ENCODE results near the gene RAPH1. TPM values are rescaled to one million over a fixed set of nuclear protein-coding genes. Genes with fewer than 3 reads are reported as not detected.

Gene RAPH1
- total RNA-seq, 4 donors from 2014 or later = 17.1 to 39.6 (median 21.7) TPM

GRCh38 chr2:203446780-203447179 is 88.3 kb downstream of the RAPH1 start:
- no peak for TF ChIP-seq POLR2AphosphoS5 (IDR thresholded peaks at IDR 0.05)
- TF ChIP-seq POLR2A (IDR thresholded peaks at IDR 0.05) = no peak
- TF ChIP-seq EP300 (IDR thresholded peaks at IDR 0.05) = no peak
- TF ChIP-seq, protein P1, sequence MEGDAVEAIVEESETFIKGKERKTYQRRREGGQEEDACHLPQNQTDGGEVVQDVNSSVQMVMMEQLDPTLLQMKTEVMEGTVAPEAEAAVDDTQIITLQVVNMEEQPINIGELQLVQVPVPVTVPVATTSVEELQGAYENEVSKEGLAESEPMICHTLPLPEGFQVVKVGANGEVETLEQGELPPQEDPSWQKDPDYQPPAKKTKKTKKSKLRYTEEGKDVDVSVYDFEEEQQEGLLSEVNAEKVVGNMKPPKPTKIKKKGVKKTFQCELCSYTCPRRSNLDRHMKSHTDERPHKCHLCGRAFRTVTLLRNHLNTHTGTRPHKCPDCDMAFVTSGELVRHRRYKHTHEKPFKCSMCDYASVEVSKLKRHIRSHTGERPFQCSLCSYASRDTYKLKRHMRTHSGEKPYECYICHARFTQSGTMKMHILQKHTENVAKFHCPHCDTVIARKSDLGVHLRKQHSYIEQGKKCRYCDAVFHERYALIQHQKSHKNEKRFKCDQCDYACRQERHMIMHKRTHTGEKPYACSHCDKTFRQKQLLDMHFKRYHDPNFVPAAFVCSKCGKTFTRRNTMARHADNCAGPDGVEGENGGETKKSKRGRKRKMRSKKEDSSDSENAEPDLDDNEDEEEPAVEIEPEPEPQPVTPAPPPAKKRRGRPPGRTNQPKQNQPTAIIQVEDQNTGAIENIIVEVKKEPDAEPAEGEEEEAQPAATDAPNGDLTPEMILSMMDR (IDR thresholded peaks at IDR 0.05) = no peak

GRCh38 chr2:203446071-203446481 is 89.0 kb downstream of the RAPH1 start:
- no peak overlapping the region for H3K27ac ChIP-seq
- no peak for TF ChIP-seq EP300 (IDR thresholded peaks at IDR 0.05)
- no peak for TF ChIP-seq POLR2AphosphoS5 (IDR thresholded peaks at IDR 0.05)
- TF ChIP-seq, protein P1 (IDR thresholded peaks at IDR 0.05) = no peak
- no peak for TF ChIP-seq POLR2A (IDR thresholded peaks at IDR 0.05)
- 70 to 95% methylated on average over 2 to 3 of the region's 3 CpGs for WGBS, 2 donors (ENCODE audit: low coverage in 1 of 2)
- H3K27me3 ChIP-seq = no peaks in the 10 kb centered on the region
- H3K36me3 ChIP-seq = peaks cover 0 to 91% of the 10 kb centered on the region in 2 donors
- no peak overlapping the region for H3K4me3 ChIP-seq
- no peak for ATAC-seq
- no peaks in the 10 kb centered on the region for H3K9me3 ChIP-seq
- H3K4me1 ChIP-seq = no peaks in the 10 kb centered on the region

More at GRCh38 chr2:203446780-203447179, 88.3 kb downstream of the RAPH1 start:
- Histone ChIP-seq H3K27me3 (no peaks in the 10 kb centered on the region), H3K36me3 (peaks cover 0 to 89% of the 10 kb centered on the region in 2 donors), H3K9me3 (no peaks in the 10 kb centered on the region), H3K4me1 (no peaks in the 10 kb centered on the region), H3K4me3 (no peak overlapping the region), H3K27ac (no peak overlapping the region)
- no peak for ATAC-seq
- WGBS, 2 donors (ENCODE audit: low coverage in 1 of 2) = 90 to 100% methylated on average over 3 of the region's 3 CpGs

DNA sequence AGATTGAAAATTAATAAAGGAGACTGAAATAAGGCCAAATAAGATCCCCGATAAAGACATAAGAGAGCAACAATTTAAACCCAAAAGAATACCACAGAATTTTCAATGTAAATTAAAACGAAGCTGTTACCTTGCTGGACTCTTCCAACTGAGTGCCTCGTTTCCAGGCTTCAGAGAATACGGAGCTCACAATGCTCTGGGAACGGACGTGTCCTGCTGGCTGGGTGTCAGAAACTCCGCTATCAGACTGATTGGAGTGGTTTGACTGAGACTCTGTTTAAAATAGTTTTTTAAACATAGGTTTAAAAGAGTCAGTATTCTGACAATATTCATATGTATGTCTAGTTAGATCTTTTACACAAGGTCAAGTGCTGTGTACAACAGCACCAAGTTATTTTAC is 90.4 kb downstream of the RAPH1 start:
- Histone ChIP-seq H3K4me1 (no peaks in the 10 kb centered on the region), H3K27me3 (no peaks in the 10 kb centered on the region), H3K36me3 (peaks cover 0 to 95% of the 10 kb centered on the region in 2 donors), H3K27ac (no peak overlapping the region), H3K4me3 (no peak overlapping the region), H3K9me3 (no peaks in the 10 kb centered on the region)
- WGBS, 2 donors (ENCODE audit: low coverage in 1 of 2) = 59 to 75% methylated on average over 4 to 7 of the region's 7 CpGs
- TF ChIP-seq EP300 (IDR thresholded peaks at IDR 0.05) = no peak
- no peak for TF ChIP-seq POLR2A (IDR thresholded peaks at IDR 0.05)
- no peak for TF ChIP-seq POLR2AphosphoS5 (IDR thresholded peaks at IDR 0.05)
- TF ChIP-seq, protein P1 (IDR thresholded peaks at IDR 0.05) = no peak
- ATAC-seq = no peak

DNA sequence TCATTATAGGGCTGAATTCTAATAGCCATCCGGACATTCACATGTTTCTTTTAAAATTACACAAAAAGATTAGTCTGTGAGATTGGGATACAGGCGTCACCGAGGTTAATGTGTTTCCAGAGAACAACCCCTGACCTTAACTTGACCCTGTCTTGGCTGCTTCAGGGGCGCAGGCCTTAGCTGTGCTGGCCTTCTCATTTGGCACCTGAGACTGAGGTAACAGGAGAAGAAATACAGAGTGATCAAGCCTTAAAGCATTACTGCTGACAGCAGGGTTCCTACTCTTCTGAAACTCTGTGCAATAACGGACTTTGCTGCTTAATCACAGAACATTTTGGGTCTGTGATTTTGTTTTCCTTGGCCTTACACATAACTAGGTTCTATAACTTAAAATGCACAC is 92.6 kb downstream of the RAPH1 start:
- ATAC-seq = no peak
- TF ChIP-seq EP300 (IDR thresholded peaks at IDR 0.05) = no peak
- TF ChIP-seq, protein P1 (IDR thresholded peaks at IDR 0.05) = no peak
- TF ChIP-seq POLR2A (IDR thresholded peaks at IDR 0.05) = no peak
- no peak for TF ChIP-seq POLR2AphosphoS5 (IDR thresholded peaks at IDR 0.05)
- Histone ChIP-seq H3K9me3 (no peaks in the 10 kb centered on the region), H3K4me3 (no peak overlapping the region), H3K27ac (no peak overlapping the region), H3K4me1 (no peaks in the 10 kb centered on the region), H3K27me3 (no peaks in the 10 kb centered on the region), H3K36me3 (peaks cover 0 to 88% of the 10 kb centered on the region in 2 donors)
- WGBS, 2 donors (ENCODE audit: low coverage in 1 of 2) = 37 to 53% methylated on average over 4 to 5 of the region's 5 CpGs

DNA sequence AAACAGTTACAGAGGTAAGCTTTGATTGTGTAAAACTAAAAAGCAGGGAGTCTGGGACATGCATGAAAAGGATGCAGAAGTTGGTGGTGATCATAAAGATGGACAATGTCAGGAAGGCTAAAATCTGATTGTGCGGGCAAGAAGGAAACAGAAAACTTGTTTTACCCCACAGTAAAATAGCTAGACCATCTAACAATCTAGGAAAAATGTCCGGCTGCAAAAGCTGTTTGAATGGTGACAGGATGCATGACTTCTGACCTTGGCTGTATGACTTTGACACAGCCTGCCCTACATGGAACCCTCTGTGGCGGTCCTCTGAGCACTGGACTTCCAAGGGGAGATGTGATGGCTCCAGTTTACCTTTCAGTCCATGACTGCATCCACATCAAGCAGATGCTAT is 93.6 kb downstream of the RAPH1 start:
- TF ChIP-seq EP300 (IDR thresholded peaks at IDR 0.05) = no peak
- no peak for TF ChIP-seq POLR2A (IDR thresholded peaks at IDR 0.05)
- no peak for ATAC-seq
- H3K4me1 ChIP-seq = no peaks in the 10 kb centered on the region
- H3K27me3 ChIP-seq = no peaks in the 10 kb centered on the region
- 78 to 88% methylated on average over 3 of the region's 3 CpGs for WGBS, 2 donors (ENCODE audit: low coverage in 1 of 2)
- no peaks in the 10 kb centered on the region for H3K9me3 ChIP-seq
- H3K27ac ChIP-seq = no peak overlapping the region
- no peak overlapping the region for H3K4me3 ChIP-seq
- peaks cover 0 to 88% of the 10 kb centered on the region in 2 donors for H3K36me3 ChIP-seq

All from gastroesophageal sphincter (tissue), 4 donors.